Measurements from ENCODE around the gene PPIP5K2. TPM values are rescaled to one million over a fixed set of nuclear protein-coding genes. Genes with fewer than 3 reads are reported as not detected.

The PPIP5K2 gene
- total and polyA plus RNA-seq, 9 donors, result 17.8 to 63.3 (median 45.4) TPM

GRCh38 chr5:103108086-103108485 lies 12.0 kb upstream of the PPIP5K2 start:
- intact Hi-C loops (cut with DNase I), result no loop called here
- TF ChIP-seq POLR2A (IDR thresholded peaks at IDR 0.05) (no peak), EP300 (IDR thresholded peaks at IDR 0.05) (no peak), CTCF (IDR thresholded peaks at IDR 0.05) (no peak)
- Histone ChIP-seq H3K9me3 (no peaks in the 10 kb centered on the region), H3K36me3 (no peaks in the 10 kb centered on the region), H3K27ac (no peak overlapping the region), H3K4me3 (no peak overlapping the region), H3K27me3 (no peaks in the 10 kb centered on the region), H3K4me1 (ENCODE audit: insufficient read depth) (no peaks in the 10 kb centered on the region)
- DNase-seq, result no peak
- 49 to 93% (median 66%) methylated on average over 2 of the region's 2 CpGs for WGBS, 3 donors

- intact Hi-C loops (cut with DNase I), result no loop called here
- no peak for TF ChIP-seq EP300 (IDR thresholded peaks at IDR 0.05)
- no peak for TF ChIP-seq CTCF (IDR thresholded peaks at IDR 0.05)
- TF ChIP-seq POLR2A (IDR thresholded peaks at IDR 0.05), result no peak
- Histone ChIP-seq H3K9me3 (no peaks in the 10 kb centered on the region), H3K4me1 (ENCODE audit: insufficient read depth) (no peaks in the 10 kb centered on the region), H3K36me3 (no peaks in the 10 kb centered on the region), H3K27ac (no peak overlapping the region), H3K27me3 (no peaks in the 10 kb centered on the region), H3K4me3 (no peak overlapping the region)
- DNase-seq, result no peak
- WGBS, 3 donors, result 80 to 95% (median 88%) methylated on average over 1 of the region's 1 CpG
These were observed 10.8 kb upstream of the PPIP5K2 start for GRCh38 chr5:103109277-103109676.

GRCh38 chr5:103110403-103110802 lies 9.7 kb upstream of the PPIP5K2 start:
- intact Hi-C loops (cut with DNase I), result no loop called here
- Histone ChIP-seq H3K4me3 (no peak overlapping the region), H3K4me1 (ENCODE audit: insufficient read depth) (no peaks in the 10 kb centered on the region), H3K27me3 (no peaks in the 10 kb centered on the region), H3K27ac (no peak overlapping the region), H3K36me3 (no peaks in the 10 kb centered on the region), H3K9me3 (no peaks in the 10 kb centered on the region)
- no peak for DNase-seq
- TF ChIP-seq EP300 (IDR thresholded peaks at IDR 0.05) (no peak), CTCF (IDR thresholded peaks at IDR 0.05) (no peak), POLR2A (IDR thresholded peaks at IDR 0.05) (no peak)
- WGBS, 3 donors, result 96 to 98% (median 96%) methylated on average over 2 of the region's 2 CpGs

- Histone ChIP-seq H3K4me3 (no peak overlapping the region), H3K4me1 (ENCODE audit: insufficient read depth) (no peaks in the 10 kb centered on the region), H3K27ac (no peak overlapping the region), H3K27me3 (no peaks in the 10 kb centered on the region), H3K36me3 (no peaks in the 10 kb centered on the region), H3K9me3 (no peaks in the 10 kb centered on the region)
- no peak for DNase-seq
- intact Hi-C loops (cut with DNase I), result no loop called here
- TF ChIP-seq POLR2A (IDR thresholded peaks at IDR 0.05) (no peak), EP300 (IDR thresholded peaks at IDR 0.05) (no peak)
- WGBS, 3 donors, result 81 to 93% (median 92%) methylated on average over 2 of the region's 2 CpGs
These were observed 8.6 kb upstream of the PPIP5K2 start for GRCh38 chr5:103111468-103111867.

- H3K4me1 ChIP-seq (ENCODE audit: insufficient read depth), result no peaks in the 10 kb centered on the region
- no peaks in the 10 kb centered on the region for H3K27me3 ChIP-seq
- no peak overlapping the region for H3K27ac ChIP-seq
- WGBS, 3 donors, result 92 to 99% (median 93%) methylated on average over 2 of the region's 2 CpGs
- TF ChIP-seq EP300 (IDR thresholded peaks at IDR 0.05) (no peak), POLR2A (IDR thresholded peaks at IDR 0.05) (no peak), CTCF (IDR thresholded peaks at IDR 0.05) (no peak)
- intact Hi-C loops (cut with DNase I), result no loop called here
- no peak for DNase-seq
- no peaks in the 10 kb centered on the region for H3K36me3 ChIP-seq
- no peaks in the 10 kb centered on the region for H3K9me3 ChIP-seq
- H3K4me3 ChIP-seq, result no peak overlapping the region
These were observed 7.2 kb upstream of the PPIP5K2 start for GRCh38 chr5:103112910-103113309.
